HEK293 (cell line): ENCODE data around the gene RBMS3.

ENCODE experiments used
- CTCF ChIA-PET: fragments of 350-600 bp; formaldehyde crosslinking; extraction: SDS; loops from one replicate; lab custom pipeline; 2021; ENCODE audit warnings: antibody characterized with exemption; lab: Yijun Ruan, JAX
- POLR2A ChIA-PET: fragments of 300-600 bp; formaldehyde crosslinking; extraction: SDS; loops from one replicate; lab custom pipeline; 2020; ENCODE audit warnings: antibody characterized with exemption, inconsistent platforms; lab: Yijun Ruan, JAX
- H3K27ac ChIP-seq: fragments of 200-500 bp; sonication (Bioruptor generic); 2 replicates; pipeline ENCODE4 v1.5.1; 2014; ENCODE audit warnings: low read depth, low read length, control low read depth, inconsistent platforms; ENCODE audit errors: extremely low read depth
- H3K36me3 ChIP-seq, 2 experiments: fragments of 200-500 bp in 1 of 2; sonication (Bioruptor generic) in 1 of 2; 1 replicate in 1 of 2; 2 replicates in 1 of 2; pipeline ENCODE4 v1.5.1; 2014 to 2017; ENCODE audit warnings: inconsistent platforms in 2 of 2, low read length in 2 of 2; ENCODE audit not compliant: control insufficient read depth in 2 of 2, insufficient read depth in 1 of 2
- H3K4me1 ChIP-seq: fragments of 200-500 bp; sonication (Bioruptor generic); 2 replicates; pipeline ENCODE4 v1.5.1; 2014; ENCODE audit warnings: mild to moderate bottlenecking, low read length, inconsistent platforms; ENCODE audit not compliant: control insufficient read depth, insufficient read depth
- H3K4me3 ChIP-seq: 2 replicates; pipeline ENCODE4 v1.5.1; 2011; ENCODE audit warnings: low read depth, mild to moderate bottlenecking, control low read depth, low read length, moderate library complexity
- H3K9me3 ChIP-seq: fragments of 200-500 bp; sonication (Bioruptor generic); 2 replicates; pipeline ENCODE4 v1.5.1; 2014; ENCODE audit warnings: low read depth, low read length, inconsistent platforms; ENCODE audit not compliant: control insufficient read depth, insufficient read depth
- BCL6B ChIP-seq: fragments of 450-650 bp; formaldehyde crosslinking; IDR thresholded peaks from 2 replicates; pipeline ENCODE4 v1.5.1; 2017; ENCODE audit warnings: missing biosample characterization, missing genetic modification characterization
- GFI1B ChIP-seq: fragments of 450-650 bp; formaldehyde crosslinking; IDR thresholded peaks from 2 replicates; pipeline ENCODE4 v1.5.1; 2016; ENCODE audit warnings: missing biosample characterization, missing genetic modification characterization
- KLF16 ChIP-seq: fragments of 450-650 bp; formaldehyde crosslinking; IDR thresholded peaks from 2 replicates; pipeline ENCODE4 v1.5.1; 2017; ENCODE audit warnings: missing biosample characterization, missing genetic modification characterization
- SCRT2 ChIP-seq: fragments of 450-650 bp; formaldehyde crosslinking; IDR thresholded peaks from 2 replicates; pipeline ENCODE4 v1.5.1; 2016; ENCODE audit warnings: missing biosample characterization, missing genetic modification characterization
- ZNF121 ChIP-seq: fragments of 450-650 bp; formaldehyde crosslinking; IDR thresholded peaks from 2 replicates; pipeline ENCODE4 v1.5.1; 2016; ENCODE audit warnings: missing biosample characterization, missing genetic modification characterization
- ZNF155 ChIP-seq: fragments of 450-650 bp; formaldehyde crosslinking; IDR thresholded peaks from 2 replicates; pipeline ENCODE4 v1.5.1; 2016; ENCODE audit warnings: missing biosample characterization, missing genetic modification characterization
- ZNF335 ChIP-seq: fragments of 450-650 bp; formaldehyde crosslinking; conservative IDR thresholded peaks from 2 replicates; pipeline ENCODE4 v1.5.1; 2016; ENCODE audit warnings: missing biosample characterization, missing genetic modification characterization
- ZNF341 ChIP-seq: fragments of 450-650 bp; formaldehyde crosslinking; IDR thresholded peaks from 2 replicates; pipeline ENCODE4; 2016; ENCODE audit warnings: low read depth, missing biosample characterization, missing genetic modification characterization
- ZNF529 ChIP-seq: fragments of 450-650 bp; formaldehyde crosslinking; IDR thresholded peaks from 2 replicates; pipeline ENCODE4 v1.5.1; 2017; ENCODE audit warnings: missing genetic modification characterization, missing biosample characterization; ENCODE audit not compliant: insufficient replicate concordance
- ZNF558 ChIP-seq: fragments of 450-650 bp; formaldehyde crosslinking; IDR thresholded peaks from 2 replicates; pipeline ENCODE4 v1.5.1; 2016; ENCODE audit warnings: missing biosample characterization, missing genetic modification characterization
- ZNF610 ChIP-seq: fragments of 450-650 bp; formaldehyde crosslinking; IDR thresholded peaks from 2 replicates; pipeline ENCODE4 v1.5.1; 2016; ENCODE audit warnings: missing biosample characterization, missing genetic modification characterization, borderline replicate concordance
- ZNF624 ChIP-seq: fragments of 450-650 bp; formaldehyde crosslinking; IDR thresholded peaks from 2 replicates; pipeline ENCODE4 v1.5.1; 2017; ENCODE audit warnings: missing biosample characterization, missing genetic modification characterization
- ZNF777 ChIP-seq: fragments of 450-650 bp; formaldehyde crosslinking; IDR thresholded peaks from 2 replicates; pipeline ENCODE4 v1.5.1; 2017; ENCODE audit warnings: missing biosample characterization, missing genetic modification characterization, borderline replicate concordance
- TF ChIP-seq, protein P1 (sequence below): fragments of 450-650 bp; formaldehyde crosslinking; IDR thresholded peaks from 2 replicates; pipeline ENCODE4 v1.5.1; 2017; ENCODE audit warnings: missing biosample characterization, missing genetic modification characterization
- TF ChIP-seq, protein P2 (sequence below): fragments of 450-650 bp; formaldehyde crosslinking; IDR thresholded peaks from 2 replicates; pipeline ENCODE4 v1.5.1; 2016; ENCODE audit warnings: missing biosample characterization, missing genetic modification characterization
- TF ChIP-seq, protein P3 (sequence below): fragments of 450-650 bp; formaldehyde crosslinking; conservative IDR thresholded peaks from 2 replicates; pipeline ENCODE4 v1.5.1; 2016; ENCODE audit warnings: low read depth, missing biosample characterization, missing genetic modification characterization

The RBMS3 gene

DNA sequence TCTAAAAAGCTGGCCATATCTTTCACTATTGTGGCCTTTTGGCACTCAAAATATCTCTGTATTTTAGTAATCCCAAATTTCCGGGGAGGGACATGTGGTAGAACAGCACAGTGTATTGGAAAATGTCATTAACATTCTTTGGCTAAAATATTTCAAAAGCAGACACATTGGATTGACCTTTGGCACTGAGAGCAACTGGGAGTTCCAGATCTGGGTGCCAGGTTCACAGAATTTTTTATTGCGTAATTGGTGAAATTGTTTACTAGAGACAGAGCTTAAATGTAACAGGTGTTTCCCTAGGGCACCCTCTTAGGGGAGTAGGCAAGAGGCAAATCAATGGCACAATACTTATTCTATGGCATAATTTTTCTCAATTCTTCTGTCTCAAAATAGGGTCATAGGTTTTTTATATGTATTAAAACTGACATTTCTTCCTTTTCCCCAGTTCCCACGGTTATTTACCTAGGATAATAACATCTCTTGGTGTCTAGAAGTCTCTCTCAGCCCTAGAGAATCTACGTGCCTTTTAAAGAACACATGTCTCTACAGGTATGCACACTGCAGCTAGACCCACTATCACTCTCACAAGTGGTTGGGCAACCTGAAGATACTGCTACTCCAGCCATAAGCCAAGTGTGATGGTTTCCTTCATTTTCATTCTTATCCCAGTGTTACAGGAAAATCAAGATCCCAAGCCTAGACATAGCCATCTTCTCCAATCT is 10.6 kb downstream of the RBMS3 start:
- no peaks in the 10 kb centered on the region for H3K9me3 ChIP-seq
- CTCF ChIA-PET = interaction anchor here (0.6 kb wide), 1 partner anchor 750 kb away, joined by 3 read pairs; no protein-coding TSS in a partner anchor
- H3K27ac ChIP-seq = no peak overlapping the region
- H3K36me3 ChIP-seq = no peaks in the 10 kb centered on the region
- TF ChIP-seq ZNF624 (no peak), SCRT2 (tag by site-specific recombination) (peak; percentile 70), ZNF155 (tag by site-specific recombination) (no peak), KLF16 (tag by site-specific recombination) (no peak), ZNF341 (tag by site-specific recombination) (peak; percentile 18; the same call in 1 of the 2 replicates)
- TF ChIP-seq, all 188 proteins: peak for 2
- POLR2A ChIA-PET = no interaction called here
- H3K4me1 ChIP-seq = peaks cover 4% of the 10 kb centered on the region; the same call in 1 of the 2 replicates
- no peak overlapping the region for H3K4me3 ChIP-seq

- ChIA-PET POLR2A (no interaction called here), CTCF (no interaction called here)
- Histone ChIP-seq H3K9me3 (no peaks in the 10 kb centered on the region), H3K36me3 (no peaks in the 10 kb centered on the region), H3K4me1 (no peaks in the 10 kb centered on the region; the same call in 1 of the 2 replicates), H3K27ac (no peak overlapping the region), H3K4me3 (no peak overlapping the region)
- TF ChIP-seq ZNF777 (tag by site-specific recombination) (no peak), GFI1B (tag by site-specific recombination) (0 out of 2 replicates have a peak, but pooled peaks have one; percentile 38), ZNF558 (tag by site-specific recombination) (no peak), SCRT2 (tag by site-specific recombination) (no peak), ZNF610 (tag by site-specific recombination) (no peak), BCL6B (peak; percentile 65)
- TF ChIP-seq, protein P1, sequence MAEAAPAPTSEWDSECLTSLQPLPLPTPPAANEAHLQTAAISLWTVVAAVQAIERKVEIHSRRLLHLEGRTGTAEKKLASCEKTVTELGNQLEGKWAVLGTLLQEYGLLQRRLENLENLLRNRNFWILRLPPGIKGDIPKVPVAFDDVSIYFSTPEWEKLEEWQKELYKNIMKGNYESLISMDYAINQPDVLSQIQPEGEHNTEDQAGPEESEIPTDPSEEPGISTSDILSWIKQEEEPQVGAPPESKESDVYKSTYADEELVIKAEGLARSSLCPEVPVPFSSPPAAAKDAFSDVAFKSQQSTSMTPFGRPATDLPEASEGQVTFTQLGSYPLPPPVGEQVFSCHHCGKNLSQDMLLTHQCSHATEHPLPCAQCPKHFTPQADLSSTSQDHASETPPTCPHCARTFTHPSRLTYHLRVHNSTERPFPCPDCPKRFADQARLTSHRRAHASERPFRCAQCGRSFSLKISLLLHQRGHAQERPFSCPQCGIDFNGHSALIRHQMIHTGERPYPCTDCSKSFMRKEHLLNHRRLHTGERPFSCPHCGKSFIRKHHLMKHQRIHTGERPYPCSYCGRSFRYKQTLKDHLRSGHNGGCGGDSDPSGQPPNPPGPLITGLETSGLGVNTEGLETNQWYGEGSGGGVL = peak; percentile 13; the same call in 1 of the 2 replicates
Observed at GRCh38 chr3:29291982-29292363, 11.1 kb downstream of the RBMS3 start.

GRCh38 chr3:29293421-29293820 is 12.6 kb downstream of the RBMS3 start:
- no peak overlapping the region for H3K4me3 ChIP-seq
- H3K27ac ChIP-seq = no peak overlapping the region
- no peaks in the 10 kb centered on the region for H3K9me3 ChIP-seq
- no peaks in the 10 kb centered on the region for H3K36me3 ChIP-seq
- POLR2A ChIA-PET = interaction anchor here (1.0 kb wide), 1 partner anchor 30 kb away, joined by 3 read pairs; no protein-coding TSS in a partner anchor
- CTCF ChIA-PET = interaction anchor here (0.5 kb wide), 1 partner anchor 12 kb away, joined by 3 read pairs; the partner anchor contains the start of gene RBMS3
- no peaks in the 10 kb centered on the region for H3K4me1 ChIP-seq
- TF ChIP-seq, protein P2, sequence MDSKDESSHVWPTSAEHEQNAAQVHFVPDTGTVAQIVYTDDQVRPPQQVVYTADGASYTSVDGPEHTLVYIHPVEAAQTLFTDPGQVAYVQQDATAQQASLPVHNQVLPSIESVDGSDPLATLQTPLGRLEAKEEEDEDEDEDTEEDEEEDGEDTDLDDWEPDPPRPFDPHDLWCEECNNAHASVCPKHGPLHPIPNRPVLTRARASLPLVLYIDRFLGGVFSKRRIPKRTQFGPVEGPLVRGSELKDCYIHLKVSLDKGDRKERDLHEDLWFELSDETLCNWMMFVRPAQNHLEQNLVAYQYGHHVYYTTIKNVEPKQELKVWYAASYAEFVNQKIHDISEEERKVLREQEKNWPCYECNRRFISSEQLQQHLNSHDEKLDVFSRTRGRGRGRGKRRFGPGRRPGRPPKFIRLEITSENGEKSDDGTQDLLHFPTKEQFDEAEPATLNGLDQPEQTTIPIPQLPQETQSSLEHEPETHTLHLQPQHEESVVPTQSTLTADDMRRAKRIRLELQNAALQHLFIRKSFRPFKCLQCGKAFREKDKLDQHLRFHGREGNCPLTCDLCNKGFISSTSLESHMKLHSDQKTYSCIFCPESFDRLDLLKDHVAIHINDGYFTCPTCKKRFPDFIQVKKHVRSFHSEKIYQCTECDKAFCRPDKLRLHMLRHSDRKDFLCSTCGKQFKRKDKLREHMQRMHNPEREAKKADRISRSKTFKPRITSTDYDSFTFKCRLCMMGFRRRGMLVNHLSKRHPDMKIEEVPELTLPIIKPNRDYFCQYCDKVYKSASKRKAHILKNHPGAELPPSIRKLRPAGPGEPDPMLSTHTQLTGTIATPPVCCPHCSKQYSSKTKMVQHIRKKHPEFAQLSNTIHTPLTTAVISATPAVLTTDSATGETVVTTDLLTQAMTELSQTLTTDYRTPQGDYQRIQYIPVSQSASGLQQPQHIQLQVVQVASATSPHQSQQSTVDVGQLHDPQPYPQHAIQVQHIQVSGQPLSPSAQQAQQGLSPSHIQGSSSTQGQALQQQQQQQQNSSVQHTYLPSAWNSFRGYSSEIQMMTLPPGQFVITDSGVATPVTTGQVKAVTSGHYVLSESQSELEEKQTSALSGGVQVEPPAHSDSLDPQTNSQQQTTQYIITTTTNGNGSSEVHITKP (tag by site-specific recombination) = 0 out of 2 replicates have a peak, but pooled peaks have one; percentile 39
- TF ChIP-seq ZNF335 (tag by site-specific recombination) (peak; percentile 30; the same call in 1 of the 2 replicates), ZNF121 (tag by site-specific recombination) (no peak), ZNF529 (tag by site-specific recombination) (no peak)
- TF ChIP-seq, protein P3, sequence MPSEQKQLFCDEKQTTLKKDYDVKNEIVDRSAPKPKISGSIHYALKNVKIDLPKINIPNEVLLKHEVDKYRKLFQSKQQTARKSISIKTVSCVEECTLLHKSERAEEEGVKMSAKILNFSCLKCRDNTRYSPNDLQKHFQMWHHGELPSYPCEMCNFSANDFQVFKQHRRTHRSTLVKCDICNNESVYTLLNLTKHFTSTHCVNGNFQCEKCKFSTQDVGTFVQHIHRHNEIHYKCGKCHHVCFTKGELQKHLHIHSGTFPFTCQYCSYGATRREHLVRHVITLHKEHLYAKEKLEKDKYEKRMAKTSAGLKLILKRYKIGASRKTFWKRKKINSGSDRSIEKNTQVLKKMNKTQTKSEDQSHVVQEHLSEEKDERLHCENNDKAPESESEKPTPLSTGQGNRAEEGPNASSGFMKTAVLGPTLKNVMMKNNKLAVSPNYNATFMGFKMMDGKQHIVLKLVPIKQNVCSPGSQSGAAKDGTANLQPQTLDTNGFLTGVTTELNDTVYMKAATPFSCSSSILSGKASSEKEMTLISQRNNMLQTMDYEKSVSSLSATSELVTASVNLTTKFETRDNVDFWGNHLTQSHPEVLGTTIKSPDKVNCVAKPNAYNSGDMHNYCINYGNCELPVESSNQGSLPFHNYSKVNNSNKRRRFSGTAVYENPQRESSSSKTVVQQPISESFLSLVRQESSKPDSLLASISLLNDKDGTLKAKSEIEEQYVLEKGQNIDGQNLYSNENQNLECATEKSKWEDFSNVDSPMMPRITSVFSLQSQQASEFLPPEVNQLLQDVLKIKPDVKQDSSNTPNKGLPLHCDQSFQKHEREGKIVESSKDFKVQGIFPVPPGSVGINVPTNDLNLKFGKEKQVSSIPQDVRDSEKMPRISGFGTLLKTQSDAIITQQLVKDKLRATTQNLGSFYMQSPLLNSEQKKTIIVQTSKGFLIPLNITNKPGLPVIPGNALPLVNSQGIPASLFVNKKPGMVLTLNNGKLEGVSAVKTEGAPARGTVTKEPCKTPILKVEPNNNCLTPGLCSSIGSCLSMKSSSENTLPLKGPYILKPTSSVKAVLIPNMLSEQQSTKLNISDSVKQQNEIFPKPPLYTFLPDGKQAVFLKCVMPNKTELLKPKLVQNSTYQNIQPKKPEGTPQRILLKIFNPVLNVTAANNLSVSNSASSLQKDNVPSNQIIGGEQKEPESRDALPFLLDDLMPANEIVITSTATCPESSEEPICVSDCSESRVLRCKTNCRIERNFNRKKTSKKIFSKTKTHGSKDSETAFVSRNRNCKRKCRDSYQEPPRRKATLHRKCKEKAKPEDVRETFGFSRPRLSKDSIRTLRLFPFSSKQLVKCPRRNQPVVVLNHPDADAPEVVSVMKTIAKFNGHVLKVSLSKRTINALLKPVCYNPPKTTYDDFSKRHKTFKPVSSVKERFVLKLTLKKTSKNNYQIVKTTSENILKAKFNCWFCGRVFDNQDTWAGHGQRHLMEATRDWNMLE = peak; percentile 54; the same call in 1 of the 2 replicates
